ENCODE measurements around the gene KMT2B. TPM values are rescaled to one million over a fixed set of nuclear protein-coding genes. Genes with fewer than 3 reads are reported as not detected.

The KMT2B gene
- total RNA-seq, 1 experiment from 2014 or later: 10.8 TPM

GRCh38 chr19:35703343-35703742 lies 14.5 kb upstream of the KMT2B start:
- H3K9ac ChIP-seq (ENCODE audit: low read length): no peak overlapping the region
- H3K9me3 ChIP-seq (ENCODE audit: low read length): no peaks in the 10 kb centered on the region
- intact Hi-C loops (cut with micrococcal nuclease): loop anchor here (2.0 kb wide), 1 partner anchor 13 kb away; no protein-coding TSS in a partner anchor
- ChIA-PET CTCF (interaction anchor here (0.6 kb wide), 1 partner anchor 113 kb away, joined by 3 read pairs; no protein-coding TSS in a partner anchor), POLR2A (ENCODE audit: unreplicated experiment) (no interaction called here)
- TF ChIP-seq EZH2 (IDR thresholded peaks at IDR 0.05; ENCODE audit: low read length, unreplicated experiment) (no peak), EZH2phosphoT487 (IDR thresholded peaks at IDR 0.05; ENCODE audit: borderline replicate concordance, low read length) (no peak), CTCF (conservative IDR thresholded peaks at IDR 0.05; ENCODE audit: low read depth, low read length) (no peak)
- BruUV-seq (replicated peaks): no TSS peak
- H3F3A ChIP-seq (ENCODE audit: low read length, unreplicated experiment): no peaks in the 10 kb centered on the region
- H3K9me2 ChIP-seq (replicated peaks; ENCODE audit: low read length): no peaks in the 10 kb centered on the region
- no peak overlapping the region; the same call in 1 of the 2 replicates for H2AFZ ChIP-seq (ENCODE audit: low read length)
- H3K27me3 ChIP-seq (ENCODE audit: low read length): no peaks in the 10 kb centered on the region
- DNase-seq: no peak
- H3K36me3 ChIP-seq (ENCODE audit: low read depth, low read length): no peaks in the 10 kb centered on the region
- no peaks in the 10 kb centered on the region for H4K20me1 ChIP-seq (ENCODE audit: low read length)
- H3K4me3 ChIP-seq (ENCODE audit: low read length): no peak overlapping the region
- no peaks in the 10 kb centered on the region for H3K4me1 ChIP-seq (ENCODE audit: insufficient read depth, low read length)
- no peak overlapping the region for H3K4me2 ChIP-seq (ENCODE audit: low read length)
- no peak overlapping the region for H3K27ac ChIP-seq (ENCODE audit: low read length)
- no peaks in the 10 kb centered on the region for H3K79me2 ChIP-seq (ENCODE audit: low read length)
- no peak for ATAC-seq

GRCh38 chr19:35704218-35704617 lies 13.6 kb upstream of the KMT2B start, which contains the start of gene ZBTB32:
Gene ZBTB32 (plus strand): TSS chr19:35704558. CDS start chr19:35714627, 10,069 bp downstream.
- H3K27me3 ChIP-seq (ENCODE audit: low read length): no peaks in the 10 kb centered on the region
- intact Hi-C loops (cut with micrococcal nuclease): no loop called here
- ChIA-PET CTCF (no interaction called here), POLR2A (ENCODE audit: unreplicated experiment) (no interaction called here)
- H3K9me2 ChIP-seq (replicated peaks; ENCODE audit: low read length): no peaks in the 10 kb centered on the region
- DNase-seq (no peak), ATAC-seq (no peak)
- no peak within 1 kb of the TSS for H2AFZ ChIP-seq (ENCODE audit: low read length)
- no peaks in the 10 kb centered on the region for H3K9me3 ChIP-seq (ENCODE audit: low read length)
- no peak within 1 kb of the TSS for H3K27ac ChIP-seq (ENCODE audit: low read length)
- H3K36me3 ChIP-seq (ENCODE audit: low read depth, low read length): no peaks in the 10 kb centered on the region
- no peak within 1 kb of the TSS for H3K4me3 ChIP-seq (ENCODE audit: low read length)
- no TSS peak for BruUV-seq (replicated peaks)
- no peaks in the 10 kb centered on the region for H3F3A ChIP-seq (ENCODE audit: low read length, unreplicated experiment)
- H3K4me2 ChIP-seq (ENCODE audit: low read length): no peak within 1 kb of the TSS
- H3K79me2 ChIP-seq (ENCODE audit: low read length): no peaks in the 10 kb centered on the region
- no peak within 1 kb of the TSS for H3K9ac ChIP-seq (ENCODE audit: low read length)
- no peaks in the 10 kb centered on the region for H3K4me1 ChIP-seq (ENCODE audit: insufficient read depth, low read length)
- no peaks in the 10 kb centered on the region for H4K20me1 ChIP-seq (ENCODE audit: low read length)
- TF ChIP-seq EZH2phosphoT487 (IDR thresholded peaks at IDR 0.05; ENCODE audit: borderline replicate concordance, low read length): no peak
- no peak for TF ChIP-seq CTCF (conservative IDR thresholded peaks at IDR 0.05; ENCODE audit: low read depth, low read length)
- TF ChIP-seq EZH2 (IDR thresholded peaks at IDR 0.05; ENCODE audit: low read length, unreplicated experiment): no peak

GRCh38 chr19:35708391-35708790 lies 9.4 kb upstream of the KMT2B start:
- BruUV-seq (replicated peaks): no TSS peak
- ATAC-seq (no peak), DNase-seq (peak; percentile 42)
- Histone ChIP-seq H3K9me3 (ENCODE audit: low read length) (no peaks in the 10 kb centered on the region), H3K36me3 (ENCODE audit: low read depth, low read length) (no peaks in the 10 kb centered on the region), H3K9me2 (replicated peaks; ENCODE audit: low read length) (no peaks in the 10 kb centered on the region), H3K4me3 (ENCODE audit: low read length) (no peak overlapping the region), H4K20me1 (ENCODE audit: low read length) (no peaks in the 10 kb centered on the region), H3K4me1 (ENCODE audit: insufficient read depth, low read length) (no peaks in the 10 kb centered on the region), H3K27me3 (ENCODE audit: low read length) (no peaks in the 10 kb centered on the region), H3K79me2 (ENCODE audit: low read length) (no peaks in the 10 kb centered on the region), H2AFZ (ENCODE audit: low read length) (no peak overlapping the region), H3F3A (ENCODE audit: low read length, unreplicated experiment) (no peaks in the 10 kb centered on the region), H3K4me2 (ENCODE audit: low read length) (no peak overlapping the region), H3K27ac (ENCODE audit: low read length) (no peak overlapping the region), H3K9ac (ENCODE audit: low read length) (no peak overlapping the region)
- TF ChIP-seq EZH2phosphoT487 (IDR thresholded peaks at IDR 0.05; ENCODE audit: borderline replicate concordance, low read length): no peak
- TF ChIP-seq CTCF (conservative IDR thresholded peaks at IDR 0.05; ENCODE audit: low read depth, low read length): no peak
- no peak for TF ChIP-seq EZH2 (IDR thresholded peaks at IDR 0.05; ENCODE audit: low read length, unreplicated experiment)
- intact Hi-C loops (cut with micrococcal nuclease): no loop called here
- ChIA-PET CTCF (no interaction called here), POLR2A (ENCODE audit: unreplicated experiment) (interaction anchor here (0.7 kb wide), 1 partner anchor 160 kb away, joined by 16 read pairs; no protein-coding TSS in a partner anchor)

Data from PC-3 (cell line).